GM19395 (cell line): ENCODE measurements around the gene GALNT14.

Experiments used
- ATAC-seq: cut with Tn5 transposase; IDR thresholded peaks from one replicate; pipeline ENCODE4 v1.9.1; 2021; ENCODE audit warnings: mild to moderate bottlenecking, moderate library complexity; ENCODE audit not compliant: unreplicated experiment

GALNT14 gene

GRCh38 chr2:31089645-31090044 lies 48.6 kb downstream of the GALNT14 start:
- no peak for ATAC-seq

GRCh38 chr2:31088504-31089195 lies 49.6 kb downstream of the GALNT14 start:
- ATAC-seq = no peak

GRCh38 chr2:31087491-31087890 lies 50.7 kb downstream of the GALNT14 start:
- ATAC-seq = no peak

- no peak for ATAC-seq
Observed at GRCh38 chr2:31086590-31086989, 51.6 kb downstream of the GALNT14 start.

- no peak for ATAC-seq
Observed at GRCh38 chr2:31083234-31083993, 54.8 kb downstream of the GALNT14 start.

GRCh38 chr2:31082002-31082401 lies 56.2 kb downstream of the GALNT14 start:
- ATAC-seq = no peak

GRCh38 chr2:31081492-31081891 lies 56.7 kb downstream of the GALNT14 start:
- ATAC-seq = no peak

- no peak for ATAC-seq
Observed at GRCh38 chr2:31080361-31080760, 57.9 kb downstream of the GALNT14 start.

GRCh38 chr2:31079665-31080064 lies 58.6 kb downstream of the GALNT14 start:
- no peak for ATAC-seq

GRCh38 chr2:31078579-31079105 lies 59.6 kb downstream of the GALNT14 start:
- ATAC-seq = no peak

- no peak for ATAC-seq
Observed at GRCh38 chr2:31078011-31078410, 60.2 kb downstream of the GALNT14 start.

- no peak for ATAC-seq
Observed at GRCh38 chr2:31075941-31076590, 62.2 kb downstream of the GALNT14 start.

- ATAC-seq = no peak
Observed at GRCh38 chr2:31075431-31075830, 62.8 kb downstream of the GALNT14 start.

- ATAC-seq = no peak
Observed at GRCh38 chr2:31071741-31072140, 66.5 kb downstream of the GALNT14 start.

GRCh38 chr2:31070339-31071125 lies 67.7 kb downstream of the GALNT14 start:
- ATAC-seq = no peak

- ATAC-seq = no peak
Observed at GRCh38 chr2:31069643-31070325, 68.5 kb downstream of the GALNT14 start.

GRCh38 chr2:31067259-31067658 lies 71.0 kb downstream of the GALNT14 start:
- ATAC-seq = no peak

- no peak for ATAC-seq
Observed at GRCh38 chr2:31066551-31066950, 71.7 kb downstream of the GALNT14 start.

- ATAC-seq = no peak
Observed at GRCh38 chr2:31066086-31066485, 72.2 kb downstream of the GALNT14 start.

- ATAC-seq = no peak
Observed at GRCh38 chr2:31065356-31065755, 72.9 kb downstream of the GALNT14 start.
